HAP-1 (cell line): Measurements from ENCODE around the gene BCAR3.

Source experiments
- DNase-seq, 2 experiments: peaks; one replicate each; pipeline ENCODE4 v3.0.0-alpha.2; 2016 to 2020; ENCODE audit warnings: low spot score in 2 of 2
- H3K27me3 ChIP-seq: fragments of 250-450 bp; sonication (Bioruptor Pico); 2 replicates; pipeline ENCODE4 v1.5.1; 2020; ENCODE audit warnings: low read depth, mild to moderate bottlenecking, moderate library complexity
- H3K36me3 ChIP-seq: fragments of 250-450 bp; sonication (Bioruptor Pico); replicated peaks from 2 replicates; pipeline ENCODE4 v1.5.1; 2020; ENCODE audit warnings: mild to moderate bottlenecking
- H3K4me1 ChIP-seq: fragments of 250-450 bp; sonication (Bioruptor Pico); 2 replicates; pipeline ENCODE4 v1.5.1; 2020; ENCODE audit warnings: mild to moderate bottlenecking
- H3K4me3 ChIP-seq: fragments of 250-450 bp; sonication (Bioruptor Pico); 2 replicates; pipeline ENCODE4 v1.5.1; 2020; ENCODE audit warnings: mild to moderate bottlenecking, moderate library complexity
- H3K9me3 ChIP-seq: fragments of 250-450 bp; sonication (Bioruptor Pico); 2 replicates; pipeline ENCODE4 v1.5.1; 2020; ENCODE audit warnings: mild to moderate bottlenecking, moderate library complexity
- in situ Hi-C: fragments of 300-500 bp; cut with MboI; formaldehyde crosslinking; loops from 3 replicates; pipeline ENCODE4 v1.14.3; 2020; ENCODE audit warnings: low sequenced_read_pairs, inconsistent platforms, mixed read lengths

Gene BCAR3

DNA sequence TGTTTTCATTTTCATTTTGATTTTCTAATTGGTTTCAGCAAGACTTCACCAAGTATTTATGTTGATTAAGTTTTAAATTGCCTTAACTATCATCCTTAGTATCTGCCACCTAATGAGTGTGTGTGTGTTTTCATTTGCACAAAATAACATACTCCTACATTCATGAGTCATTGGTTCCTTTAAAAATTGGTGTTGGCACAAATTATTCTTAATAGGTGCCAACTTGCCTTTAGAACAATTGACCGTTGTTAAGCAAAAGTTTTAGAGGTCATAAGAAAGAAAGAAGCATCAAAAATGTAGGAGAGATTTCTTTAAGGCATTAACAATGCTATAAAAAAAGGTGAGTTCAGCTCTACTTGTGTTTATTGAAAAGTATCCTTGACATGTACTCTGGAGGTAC lies 156.2 kb downstream of the BCAR3 start:
- no peaks in the 10 kb centered on the region for H3K27me3 ChIP-seq

DNA sequence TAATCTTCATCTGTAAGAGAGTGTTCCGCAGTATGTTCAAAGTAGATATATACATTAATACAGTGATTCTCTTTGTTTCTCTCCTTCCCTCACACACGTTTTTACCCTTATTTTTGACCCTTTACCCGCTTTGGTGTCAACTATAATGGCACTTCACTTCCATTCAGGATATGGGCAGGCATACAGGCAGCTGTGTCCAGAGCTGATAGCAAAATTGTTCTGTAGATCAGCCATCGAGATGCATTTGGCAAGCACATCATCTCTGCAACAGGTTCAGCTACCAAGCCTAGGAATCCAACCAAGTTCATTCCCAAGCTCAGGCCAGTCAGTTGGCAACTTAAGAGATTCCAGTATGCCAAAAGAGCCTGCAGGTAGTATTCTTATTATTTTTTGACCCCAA lies 158.9 kb downstream of the BCAR3 start:
- Histone ChIP-seq H3K9me3 (no peaks in the 10 kb centered on the region), H3K36me3 (no peaks in the 10 kb centered on the region), H3K4me1 (no peaks in the 10 kb centered on the region), H3K27me3 (no peaks in the 10 kb centered on the region), H3K4me3 (no peak overlapping the region)
- no peak for DNase-seq
- in situ Hi-C loops = no loop called here

More for the DNA sequence above, 156.2 kb downstream of the BCAR3 start:
- Histone ChIP-seq H3K4me1 (no peaks in the 10 kb centered on the region), H3K9me3 (no peaks in the 10 kb centered on the region), H3K36me3 (no peaks in the 10 kb centered on the region), H3K4me3 (no peak overlapping the region)
- in situ Hi-C loops = no loop called here
- DNase-seq = no peak

DNA sequence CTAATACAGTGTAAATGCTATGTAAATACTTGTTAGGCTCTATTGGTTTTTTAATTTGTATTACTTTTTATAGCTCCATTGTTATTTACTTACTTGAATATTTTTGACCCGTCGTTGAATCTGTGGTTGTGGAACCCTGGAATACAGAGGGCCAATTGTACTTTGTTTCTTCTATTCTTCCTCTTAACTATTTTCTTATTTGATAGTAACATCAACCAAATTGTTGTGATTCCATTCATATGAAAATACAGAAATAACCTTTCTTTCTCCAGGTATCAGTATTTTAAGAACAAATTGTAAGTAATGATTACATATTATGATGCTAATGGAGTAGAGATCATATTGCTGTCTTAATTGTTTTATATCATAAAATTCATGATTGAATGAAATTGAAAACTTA lies 160.0 kb downstream of the BCAR3 start:
- no peak overlapping the region for H3K4me3 ChIP-seq
- in situ Hi-C loops = no loop called here
- DNase-seq = no peak
- H3K36me3 ChIP-seq = no peaks in the 10 kb centered on the region
- no peaks in the 10 kb centered on the region for H3K9me3 ChIP-seq
- H3K27me3 ChIP-seq = no peaks in the 10 kb centered on the region
- H3K4me1 ChIP-seq = no peaks in the 10 kb centered on the region

DNA sequence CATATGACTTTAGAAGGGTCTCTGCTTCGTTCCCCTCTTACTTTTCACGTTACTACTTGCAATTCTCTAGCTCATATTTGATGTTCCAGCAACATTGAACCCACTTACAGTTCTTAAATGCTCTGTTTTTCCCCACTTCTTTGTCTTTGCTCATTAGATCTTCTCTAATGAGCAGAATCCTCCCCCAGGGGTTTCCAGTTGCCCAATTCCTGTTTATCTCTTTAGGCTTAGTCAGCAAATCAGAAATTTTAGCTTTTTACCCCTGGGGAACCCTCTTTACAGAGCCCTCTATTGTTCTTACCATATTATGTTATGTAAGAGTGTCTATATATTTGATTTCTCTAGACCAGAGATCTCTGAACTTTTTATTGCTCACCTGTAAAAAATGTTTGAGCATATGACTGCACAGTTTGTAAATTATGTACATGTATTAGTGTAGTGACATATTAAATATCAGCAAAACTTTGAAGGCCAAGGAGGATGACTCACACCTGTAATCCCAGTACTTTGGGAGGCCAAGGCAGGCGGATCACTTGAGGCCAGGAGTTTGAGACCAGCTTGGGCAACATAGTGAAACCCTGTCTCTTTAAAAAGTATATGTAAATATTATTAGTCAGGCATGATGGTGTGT lies 162.3 kb downstream of the BCAR3 start:
- H3K4me3 ChIP-seq = no peak overlapping the region
- H3K27me3 ChIP-seq = no peaks in the 10 kb centered on the region
- H3K36me3 ChIP-seq = no peaks in the 10 kb centered on the region
- DNase-seq = no peak
- H3K9me3 ChIP-seq = no peaks in the 10 kb centered on the region
- in situ Hi-C loops = no loop called here
- H3K4me1 ChIP-seq = no peaks in the 10 kb centered on the region

DNA sequence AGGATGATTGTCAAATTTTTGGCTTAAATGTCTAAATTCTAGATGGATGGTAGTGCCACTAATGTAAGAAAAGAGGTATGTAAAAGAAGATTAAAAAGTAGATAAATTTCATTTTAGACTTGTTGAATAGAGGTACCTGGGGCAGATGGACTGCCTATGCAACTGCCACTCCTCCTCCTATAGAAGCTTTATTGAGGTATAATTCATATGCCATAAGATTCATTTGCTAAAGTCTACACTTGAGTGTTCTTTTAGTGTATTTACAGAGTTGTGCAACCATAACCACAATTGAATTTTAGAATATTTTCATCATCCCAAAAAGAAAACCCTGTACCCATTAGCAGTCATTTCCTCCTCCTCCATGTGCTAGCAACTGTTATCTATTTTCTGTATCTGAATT lies 163.1 kb downstream of the BCAR3 start:
- no peak for DNase-seq
- no peaks in the 10 kb centered on the region for H3K9me3 ChIP-seq
- in situ Hi-C loops = no loop called here
- no peak overlapping the region for H3K4me3 ChIP-seq
- no peaks in the 10 kb centered on the region for H3K4me1 ChIP-seq
- no peaks in the 10 kb centered on the region for H3K27me3 ChIP-seq
- H3K36me3 ChIP-seq = no peaks in the 10 kb centered on the region

DNA sequence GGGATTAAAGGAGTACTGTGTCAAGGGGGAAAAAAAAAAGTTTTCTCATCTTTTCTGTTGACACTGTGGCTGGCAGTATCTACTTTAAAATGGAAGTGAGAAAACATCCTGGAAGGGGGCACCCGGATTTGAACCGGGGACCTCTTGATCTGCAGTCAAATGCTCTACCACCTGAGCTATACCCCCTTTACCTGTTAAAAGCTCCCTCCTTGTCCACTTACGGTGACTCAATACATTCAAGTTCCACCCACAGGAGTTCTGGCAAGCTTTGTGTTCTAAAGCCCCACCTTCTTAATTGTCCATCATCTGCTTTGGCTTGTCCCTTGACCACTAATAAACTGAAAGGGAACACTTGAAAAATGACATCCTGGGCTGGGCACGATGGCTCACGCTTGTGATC lies 165.5 kb downstream of the BCAR3 start:
- Histone ChIP-seq H3K4me1 (no peaks in the 10 kb centered on the region), H3K27me3 (no peaks in the 10 kb centered on the region), H3K4me3 (no peak overlapping the region), H3K36me3 (no peaks in the 10 kb centered on the region), H3K9me3 (no peaks in the 10 kb centered on the region)
- in situ Hi-C loops = no loop called here
- peak in 1 of 2 experiments; percentile 13 for DNase-seq
